HG03378 (cell line): ENCODE measurements around the gene SERP2.

Experiments
- ATAC-seq: cut with Tn5 transposase; IDR thresholded peaks from one replicate; pipeline ENCODE4 v1.9.1; 2021; ENCODE audit warnings: mild to moderate bottlenecking, moderate library complexity; ENCODE audit not compliant: unreplicated experiment

The SERP2 gene

GRCh38 chr13:44386913-44387556 lies 13.4 kb downstream of the SERP2 start:
- ATAC-seq, result no peak

GRCh38 chr13:44388427-44389059 lies 14.9 kb downstream of the SERP2 start:
- no peak for ATAC-seq

GRCh38 chr13:44389060-44389666 lies 15.5 kb downstream of the SERP2 start:
- ATAC-seq, result no peak

GRCh38 chr13:44389876-44390275 lies 16.3 kb downstream of the SERP2 start:
- no peak for ATAC-seq

GRCh38 chr13:44393391-44393790 lies 19.8 kb downstream of the SERP2 start:
- ATAC-seq, result no peak

- no peak for ATAC-seq
Measured at GRCh38 chr13:44394658-44395057, 21.0 kb downstream of the SERP2 start.

GRCh38 chr13:44395976-44396694 lies 22.5 kb downstream of the SERP2 start:
- ATAC-seq, result no peak

- no peak for ATAC-seq
Measured at GRCh38 chr13:44396701-44397580, 23.3 kb downstream of the SERP2 start.

- ATAC-seq, result no peak
Measured at GRCh38 chr13:44397766-44398223, 24.2 kb downstream of the SERP2 start.

GRCh38 chr13:44398606-44399005 lies 25.0 kb downstream of the SERP2 start:
- no peak for ATAC-seq

- no peak for ATAC-seq
Measured at GRCh38 chr13:44399074-44399473, 25.4 kb downstream of the SERP2 start.

GRCh38 chr13:44400736-44401135 lies 27.1 kb downstream of the SERP2 start:
- no peak for ATAC-seq

GRCh38 chr13:44401577-44401976 lies 28.0 kb downstream of the SERP2 start:
- ATAC-seq, result no peak

- no peak for ATAC-seq
Measured at GRCh38 chr13:44402899-44403445, 29.3 kb downstream of the SERP2 start.

GRCh38 chr13:44403461-44404056 lies 29.9 kb downstream of the SERP2 start:
- ATAC-seq, result no peak

GRCh38 chr13:44404261-44405132 lies 30.9 kb downstream of the SERP2 start:
- ATAC-seq, result no peak

- no peak for ATAC-seq
Measured at GRCh38 chr13:44406617-44407016, 33.0 kb downstream of the SERP2 start.

GRCh38 chr13:44407379-44407778 lies 33.8 kb downstream of the SERP2 start:
- ATAC-seq, result no peak

- ATAC-seq, result no peak
Measured at GRCh38 chr13:44407891-44408290, 34.3 kb downstream of the SERP2 start.
